T-helper 9 cell (primary cell): ENCODE data around the gene APOL3.
A peak's percentile ranks its signal among the peaks of the same experiment; 100 is the strongest.
"Not testable (repeated sequence)": the region's sequence is repeated elsewhere in the genome, so short reads cannot be mapped to it uniquely, and the experiment has no call there.

ENCODE experiments used
- DNase-seq: peaks from one replicate; pipeline ENCODE4 v3.0.0-alpha.2; 2020

APOL3 gene

DNA sequence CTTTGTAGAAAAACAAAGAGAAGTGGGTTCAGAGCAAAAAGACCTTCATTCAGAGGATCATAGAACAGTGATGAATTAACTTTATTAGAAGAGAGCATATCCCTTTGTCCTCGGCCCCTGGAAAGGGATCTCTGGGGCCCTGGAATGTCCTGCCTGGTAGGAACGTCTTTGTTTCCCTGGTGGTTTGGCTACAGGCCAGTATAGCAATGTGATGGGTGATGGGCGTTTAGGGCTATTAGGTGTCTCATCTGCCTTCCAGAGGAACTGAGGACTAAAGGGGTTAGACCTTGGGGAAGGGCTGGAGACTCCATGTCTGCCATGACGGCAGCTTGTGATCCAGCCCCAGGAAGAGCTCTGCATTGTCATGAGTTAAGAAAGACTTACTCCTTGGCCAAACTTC lies 32.0 kb upstream of the APOL3 start:
- no peak for DNase-seq

DNA sequence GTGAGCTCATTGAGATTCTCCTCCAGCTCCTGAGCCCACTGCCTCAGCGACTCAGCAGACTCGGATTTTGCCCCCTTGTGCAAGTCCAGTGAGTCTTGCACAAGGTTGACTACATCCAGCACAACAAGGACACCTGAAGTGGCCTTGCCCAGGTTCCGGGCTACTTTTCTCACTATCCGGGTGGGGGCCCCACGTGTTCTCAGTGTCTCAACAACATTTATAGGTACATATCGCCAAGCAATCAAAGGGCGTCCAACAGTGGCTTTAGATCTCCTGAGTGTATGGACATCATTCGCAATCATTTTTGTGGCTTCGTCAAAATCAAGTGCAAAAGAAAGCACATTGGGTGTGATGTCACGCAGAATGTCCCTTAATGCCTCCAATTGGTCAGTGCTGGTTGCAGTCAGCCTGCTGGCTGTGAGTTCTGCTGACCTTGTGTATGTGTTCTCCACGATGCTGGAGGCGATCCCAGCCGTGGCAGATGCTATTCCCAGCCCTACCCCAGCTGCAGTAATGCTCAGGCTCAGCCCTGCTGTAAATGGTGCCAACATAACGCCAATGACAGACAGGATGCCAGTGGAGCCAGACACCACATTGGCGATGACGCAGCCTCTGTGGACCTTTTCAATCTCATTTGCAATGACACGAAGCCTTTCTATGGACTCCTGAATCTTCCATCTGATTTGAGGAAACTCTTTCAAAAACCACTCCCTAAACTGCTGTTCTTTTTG lies 30.7 kb upstream of the APOL3 start:
- no peak for DNase-seq

DNA sequence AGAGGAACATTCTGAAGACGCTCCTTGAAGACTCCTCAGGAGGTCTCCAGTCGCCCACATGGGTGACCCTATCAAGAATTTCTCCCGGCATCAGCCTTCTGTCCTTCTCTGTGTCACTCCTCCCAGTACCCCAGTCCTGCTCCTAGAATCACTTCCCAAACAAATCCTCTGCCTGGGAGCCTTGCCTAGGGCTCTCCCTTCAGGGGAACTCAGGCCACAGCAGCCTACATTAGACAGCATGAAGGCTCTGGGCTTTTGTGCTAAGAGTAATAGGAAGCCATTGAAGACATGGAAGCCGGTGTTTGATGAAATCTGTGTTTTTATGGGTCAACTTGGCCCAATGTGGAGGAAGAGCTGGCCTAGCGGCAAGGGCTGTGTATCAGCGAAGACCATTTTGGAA lies 27.3 kb upstream of the APOL3 start:
- not testable (repeated sequence) for DNase-seq

DNA sequence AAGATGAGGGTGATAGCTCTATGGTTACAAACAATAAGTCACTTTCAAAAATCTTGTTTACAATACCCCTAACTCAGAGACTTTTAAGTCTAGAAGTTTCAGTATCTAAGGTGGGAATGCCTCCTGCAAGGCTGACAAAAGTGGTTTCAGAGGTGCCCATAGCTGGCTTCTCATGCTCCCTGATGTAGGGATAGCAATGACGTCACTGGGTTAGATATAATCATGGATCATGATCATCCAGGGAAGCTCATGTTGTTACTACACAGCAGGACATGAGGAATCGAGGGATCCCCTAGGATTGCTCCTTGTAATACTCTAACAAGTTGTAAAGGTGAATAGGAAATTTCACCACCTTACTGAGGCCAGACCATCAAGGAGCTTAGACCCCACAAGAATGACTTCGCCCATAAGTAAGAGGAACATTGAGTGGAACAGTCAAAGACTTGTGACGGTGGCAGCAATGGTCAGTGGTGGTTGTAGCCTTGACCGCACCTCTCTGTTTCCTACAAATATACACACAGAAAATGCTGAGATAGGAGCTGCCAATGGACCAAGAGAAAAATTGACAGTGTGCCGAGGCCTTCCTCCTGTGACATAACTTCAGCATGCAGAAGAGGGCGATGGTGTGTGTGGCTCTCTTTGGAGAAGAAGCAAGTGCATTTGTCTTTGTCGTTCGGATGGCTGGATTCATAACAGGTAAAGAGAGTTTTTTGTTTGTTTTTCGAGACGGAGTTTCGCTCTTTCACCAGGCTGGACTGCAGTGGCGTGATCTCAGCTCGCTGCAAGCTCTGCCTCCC lies 25.5 kb upstream of the APOL3 start:
- DNase-seq: no peak

DNA sequence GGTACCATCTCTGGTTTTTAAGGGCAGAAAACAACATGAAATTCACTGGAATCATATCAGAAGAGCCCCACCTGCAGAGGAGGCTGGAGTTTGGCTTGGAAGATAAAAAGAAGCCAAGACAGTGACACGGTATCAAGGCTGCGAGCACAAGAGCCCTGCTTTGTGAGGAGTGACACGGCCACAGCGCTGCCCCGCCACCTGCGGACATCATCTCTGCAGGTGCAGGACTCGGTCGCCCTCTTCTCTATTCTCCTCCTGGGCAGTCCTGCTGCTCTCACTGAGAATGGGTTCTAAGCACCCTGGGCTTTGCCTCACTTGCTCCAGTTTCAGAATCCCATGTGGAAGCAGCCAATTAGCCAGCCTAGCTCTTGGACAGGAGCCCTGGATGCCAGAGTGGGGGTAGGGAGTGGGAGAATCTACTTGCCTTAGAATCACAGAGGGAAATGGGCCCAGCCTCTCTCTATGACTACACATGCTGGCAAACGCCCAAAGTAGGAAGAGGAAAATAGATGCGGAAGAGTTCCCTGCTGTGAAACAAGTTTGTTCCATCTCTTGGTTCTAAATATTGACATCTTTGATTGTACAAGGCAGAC lies 24.0 kb upstream of the APOL3 start:
- no peak for DNase-seq

DNA sequence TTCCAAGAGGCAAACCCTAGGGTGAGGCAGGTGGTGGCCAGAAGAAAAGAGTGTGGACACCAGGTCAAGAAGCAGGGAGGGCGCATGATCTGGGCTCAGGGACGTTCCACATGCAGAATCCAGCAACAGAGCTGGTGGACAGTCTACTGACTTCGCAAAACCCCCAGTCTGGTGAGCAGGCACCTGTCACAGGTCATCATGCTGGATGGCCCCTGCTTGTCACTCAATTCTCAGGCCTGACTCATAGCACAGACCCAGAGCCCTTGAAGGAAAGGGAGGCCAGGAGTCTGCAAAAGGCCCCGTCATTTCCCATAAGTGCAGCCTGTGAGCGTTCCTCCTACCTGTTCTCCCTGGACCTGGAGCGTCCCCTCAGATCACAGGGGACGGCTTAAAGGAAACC lies 22.9 kb upstream of the APOL3 start:
- no peak for DNase-seq

DNA sequence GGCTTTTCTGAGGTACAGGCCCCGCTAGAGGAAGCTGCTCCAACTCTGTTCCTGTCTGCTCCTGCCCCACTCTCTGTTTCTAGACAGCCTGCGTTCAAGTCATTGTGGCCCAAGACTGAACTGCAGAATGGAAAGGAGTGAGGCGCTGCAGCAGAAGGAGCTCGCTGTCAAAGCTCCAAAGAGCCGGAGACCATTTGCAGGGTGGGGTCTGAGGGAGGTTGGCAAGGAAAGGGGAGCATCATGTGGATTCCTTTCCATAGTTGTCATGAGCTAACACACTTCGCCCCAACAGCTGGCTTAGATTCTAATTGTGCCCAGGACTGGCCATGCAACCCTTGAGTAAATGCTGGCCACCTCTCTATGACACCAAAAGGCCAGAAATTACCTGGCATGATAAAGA lies 22.3 kb upstream of the APOL3 start:
- DNase-seq: no peak

DNA sequence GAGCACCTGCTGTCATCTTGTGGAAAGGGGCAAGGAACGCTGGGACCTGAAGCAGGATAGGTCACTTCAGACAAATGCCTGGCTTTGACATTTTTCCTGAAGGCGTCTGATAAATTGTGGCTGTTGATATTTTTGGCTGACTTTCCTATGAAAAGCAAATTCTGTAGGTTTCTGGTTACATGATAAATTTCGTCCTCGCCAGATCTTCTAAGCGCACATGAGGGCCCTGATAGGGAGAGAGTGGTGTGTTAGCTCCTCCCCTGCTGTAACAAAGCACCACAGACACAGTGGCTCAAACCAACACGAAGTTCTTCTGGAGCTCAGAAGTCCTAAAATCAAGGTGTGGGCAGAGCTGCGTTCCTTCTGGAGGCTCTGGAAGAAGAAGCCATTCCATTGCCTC lies 21.5 kb upstream of the APOL3 start:
- no peak for DNase-seq

DNA sequence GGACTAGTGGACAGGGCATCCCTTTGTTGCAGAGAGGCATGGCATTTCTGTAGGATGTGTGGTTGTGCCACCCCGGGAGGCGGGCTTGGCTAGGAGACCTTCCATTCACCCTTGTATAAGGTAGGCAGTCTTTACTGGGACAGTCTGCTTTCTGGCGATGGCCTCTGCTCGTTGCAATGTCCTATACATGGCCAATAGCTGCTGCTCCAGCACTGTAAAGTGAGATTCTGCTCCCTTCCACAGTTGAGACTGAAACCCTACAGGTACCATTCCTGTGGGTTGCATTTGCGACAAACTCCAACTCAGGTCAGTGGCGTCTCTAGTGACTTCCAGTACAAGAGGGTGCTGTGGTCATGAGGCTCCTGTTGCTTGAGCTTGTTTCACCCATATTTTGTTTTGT lies 20.4 kb upstream of the APOL3 start:
- DNase-seq: no peak

DNA sequence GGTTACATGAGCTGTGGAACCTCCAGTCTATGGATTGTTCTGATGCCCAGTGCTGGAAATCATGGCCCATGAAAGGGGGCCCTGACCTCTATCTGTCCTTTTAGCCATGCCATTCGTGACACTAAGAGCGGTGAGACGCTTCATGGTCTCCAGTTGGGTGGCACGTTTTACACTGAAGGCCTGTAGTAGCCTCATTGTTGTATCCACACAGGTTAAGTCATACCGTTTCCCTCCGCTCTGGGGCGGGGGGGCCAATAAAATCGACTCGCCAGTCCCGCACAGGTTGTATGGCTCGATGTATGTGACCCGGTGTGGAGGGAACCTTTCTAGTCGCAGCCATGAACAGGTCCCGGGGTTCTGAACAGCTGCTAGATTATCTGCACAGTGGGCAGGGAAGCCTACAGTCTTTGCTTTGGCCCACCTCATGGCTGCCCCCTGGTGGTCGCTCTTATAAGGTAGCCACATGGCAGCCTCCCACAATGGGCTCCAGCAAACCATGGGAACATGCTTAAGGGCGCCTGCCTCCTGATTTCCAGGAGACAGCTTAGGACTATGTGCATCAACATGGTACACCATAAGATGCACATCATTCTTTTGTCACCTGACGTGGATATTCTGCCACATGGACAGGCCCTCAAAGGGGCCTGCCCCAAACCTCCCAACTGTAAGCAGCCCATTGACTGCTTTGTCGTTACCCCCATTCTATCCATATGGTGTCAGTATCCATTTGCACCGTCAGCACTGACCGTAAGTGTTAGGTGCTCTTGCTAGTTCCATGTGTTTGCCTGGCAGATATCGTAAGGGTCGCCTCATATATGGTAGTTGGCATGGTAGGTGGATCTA lies 19.7 kb upstream of the APOL3 start:
- peak; percentile 91 for DNase-seq

DNA sequence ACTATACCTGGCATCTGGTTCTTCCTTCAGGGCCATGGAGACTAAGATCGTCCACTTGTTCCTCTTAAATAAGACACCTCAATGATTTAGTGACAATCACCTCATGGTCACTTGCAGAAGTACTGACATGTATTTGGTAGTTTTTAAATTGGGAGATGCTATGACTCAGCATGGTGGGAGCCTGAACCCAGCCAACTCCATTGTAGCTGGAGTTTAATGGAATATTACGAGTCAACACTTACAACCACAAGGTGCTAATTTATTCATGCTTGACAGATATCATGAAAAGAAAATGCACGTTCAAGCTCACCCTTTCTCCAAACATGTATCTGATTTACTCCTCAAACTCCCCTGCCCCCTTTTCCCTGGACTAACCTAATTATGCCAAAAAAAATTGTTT lies 16.6 kb upstream of the APOL3 start:
- DNase-seq: no peak

DNA sequence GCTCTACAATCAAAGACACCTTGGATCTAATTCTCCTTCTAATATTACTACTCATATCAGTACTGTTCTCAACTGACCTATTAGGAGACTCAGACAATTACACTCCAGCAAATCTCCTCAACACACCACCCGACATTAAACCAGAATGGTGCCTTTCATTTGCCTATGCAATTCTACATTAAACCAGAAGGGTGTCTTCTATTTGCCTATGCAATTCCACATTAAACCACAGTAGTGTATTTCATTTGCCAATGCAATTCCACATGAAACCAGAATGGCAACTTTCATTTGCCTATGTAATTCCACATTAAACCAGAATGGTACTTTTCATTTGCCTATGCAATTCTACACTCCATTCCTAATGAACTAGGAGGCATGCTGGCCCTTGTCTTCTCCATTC lies 15.3 kb upstream of the APOL3 start:
- no peak for DNase-seq

DNA sequence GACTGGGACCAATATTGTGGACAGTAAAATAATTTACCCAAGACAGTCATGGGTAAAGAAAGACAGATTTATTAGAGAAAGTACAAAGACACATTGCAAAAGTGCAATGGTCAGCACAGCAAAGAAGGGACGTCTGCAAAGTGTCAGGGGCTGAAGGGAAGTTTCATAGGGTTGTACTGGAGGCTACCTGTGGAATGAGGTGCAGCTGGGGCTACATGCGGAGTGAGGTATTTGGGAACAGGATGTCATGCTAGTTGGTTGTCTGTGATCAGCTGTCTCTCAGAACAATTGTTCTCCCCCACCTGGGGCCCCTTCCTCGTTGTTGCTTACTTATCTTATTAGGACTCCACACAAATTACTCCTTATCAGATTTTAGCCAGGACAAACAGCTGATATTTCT lies 11.4 kb upstream of the APOL3 start:
- DNase-seq: no peak

DNA sequence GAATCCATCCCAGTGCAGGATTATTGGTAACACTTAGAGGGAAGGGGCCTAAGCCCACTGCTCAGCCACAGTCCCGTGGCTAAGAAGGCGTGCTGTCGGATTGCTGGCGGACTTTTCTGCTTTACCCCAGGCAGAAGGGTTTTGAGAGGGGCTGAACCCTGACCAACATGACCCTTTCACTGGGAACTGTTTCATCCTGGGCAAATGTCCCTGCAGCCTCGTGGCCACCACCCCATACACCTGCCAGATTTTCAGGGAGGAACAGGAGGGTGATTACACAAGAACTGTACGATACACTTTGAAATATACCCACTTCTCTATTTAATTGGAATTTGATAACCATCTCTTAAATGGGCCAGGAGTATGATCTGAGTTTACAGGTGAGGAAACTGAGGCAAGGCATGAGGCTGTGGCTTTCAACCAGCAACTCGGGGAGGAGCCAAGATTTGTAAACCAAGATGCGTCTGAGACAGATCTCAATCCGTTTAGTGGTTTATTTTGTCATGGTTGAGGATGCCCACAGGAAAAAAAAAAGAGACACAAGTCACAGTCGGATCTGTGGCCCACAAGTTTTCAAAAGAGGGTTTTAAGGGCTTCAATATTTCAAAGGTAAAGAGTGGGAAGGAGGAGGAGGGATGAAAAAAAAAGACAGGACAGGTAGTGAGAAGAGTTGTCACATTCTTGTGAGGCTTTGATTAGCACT lies 6.1 kb upstream of the APOL3 start:
- DNase-seq: no peak

DNA sequence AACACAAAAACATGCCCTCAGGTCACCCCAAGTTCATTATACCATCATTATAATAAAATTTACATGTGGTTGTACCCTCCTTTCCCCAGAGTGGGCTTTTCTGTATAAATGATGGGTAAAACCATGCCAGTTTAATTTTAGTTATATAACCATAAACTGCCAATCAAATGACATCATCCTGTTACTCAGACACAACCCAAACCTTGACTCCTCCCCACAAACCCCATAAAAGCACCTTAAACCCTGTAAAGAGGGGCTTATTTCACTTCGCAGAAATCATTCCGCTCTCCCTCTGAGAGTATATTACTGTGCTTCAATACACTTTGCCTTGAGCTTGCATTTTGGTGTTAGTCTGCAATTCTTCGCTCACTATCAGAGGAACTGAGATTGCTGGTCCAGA lies 5.5 kb upstream of the APOL3 start:
- DNase-seq: no peak

DNA sequence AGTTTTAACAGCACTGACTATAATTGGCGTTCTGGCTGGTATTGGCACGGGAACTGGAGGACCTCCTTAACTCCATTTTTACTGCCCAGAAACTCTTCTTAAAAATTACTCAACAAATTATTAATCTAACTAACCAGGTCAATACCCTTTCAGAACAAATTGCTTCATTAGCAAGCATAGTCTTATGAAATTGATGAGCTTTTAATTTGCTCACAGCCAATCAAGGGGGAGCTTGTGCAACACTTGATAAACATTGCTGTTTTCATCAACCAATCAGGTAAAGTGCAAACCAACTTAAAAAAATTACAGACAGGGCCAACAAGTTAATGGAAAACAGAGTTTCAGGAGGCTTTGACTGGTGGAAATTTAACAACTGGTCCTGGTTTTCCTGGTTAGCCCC lies 4.6 kb upstream of the APOL3 start:
- DNase-seq: no peak

DNA sequence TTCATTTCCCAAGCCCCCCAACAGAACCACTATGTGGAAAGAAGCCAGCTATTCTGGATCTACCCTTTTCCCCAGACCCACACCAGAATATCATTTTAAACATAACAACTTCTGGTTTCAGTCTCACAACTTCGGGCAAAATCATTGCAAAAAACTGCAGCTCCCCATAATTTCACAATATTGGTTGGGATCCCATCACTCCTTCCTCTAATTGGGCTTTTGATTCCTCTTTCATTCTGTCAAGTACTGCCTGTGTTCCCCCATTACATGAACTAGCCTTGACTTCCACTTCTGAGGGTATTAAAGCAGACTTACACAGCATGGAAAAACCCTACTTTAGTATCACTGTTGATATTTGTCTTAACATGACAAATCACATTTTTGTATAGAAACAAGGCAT lies 4.1 kb upstream of the APOL3 start:
- no peak for DNase-seq

DNA sequence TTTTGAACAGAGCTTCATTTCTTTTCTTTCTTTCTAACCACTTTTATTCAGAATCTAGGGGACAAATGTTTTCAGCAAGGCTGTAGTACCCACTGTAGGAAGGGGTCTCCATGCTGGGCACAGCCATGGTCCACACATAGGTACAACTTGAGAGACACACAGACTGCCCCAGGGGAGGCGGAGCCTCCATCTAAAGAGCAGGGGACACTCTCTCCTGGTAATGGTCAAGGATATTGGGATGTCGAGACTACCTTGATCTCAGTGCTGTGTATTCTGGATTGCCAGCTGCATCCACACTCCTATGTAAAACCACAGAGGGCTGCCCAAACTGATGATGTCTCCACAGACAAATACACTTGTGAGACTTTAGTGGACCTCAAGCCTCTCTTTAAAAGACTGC lies 2.9 kb upstream of the APOL3 start:
- DNase-seq: no peak

DNA sequence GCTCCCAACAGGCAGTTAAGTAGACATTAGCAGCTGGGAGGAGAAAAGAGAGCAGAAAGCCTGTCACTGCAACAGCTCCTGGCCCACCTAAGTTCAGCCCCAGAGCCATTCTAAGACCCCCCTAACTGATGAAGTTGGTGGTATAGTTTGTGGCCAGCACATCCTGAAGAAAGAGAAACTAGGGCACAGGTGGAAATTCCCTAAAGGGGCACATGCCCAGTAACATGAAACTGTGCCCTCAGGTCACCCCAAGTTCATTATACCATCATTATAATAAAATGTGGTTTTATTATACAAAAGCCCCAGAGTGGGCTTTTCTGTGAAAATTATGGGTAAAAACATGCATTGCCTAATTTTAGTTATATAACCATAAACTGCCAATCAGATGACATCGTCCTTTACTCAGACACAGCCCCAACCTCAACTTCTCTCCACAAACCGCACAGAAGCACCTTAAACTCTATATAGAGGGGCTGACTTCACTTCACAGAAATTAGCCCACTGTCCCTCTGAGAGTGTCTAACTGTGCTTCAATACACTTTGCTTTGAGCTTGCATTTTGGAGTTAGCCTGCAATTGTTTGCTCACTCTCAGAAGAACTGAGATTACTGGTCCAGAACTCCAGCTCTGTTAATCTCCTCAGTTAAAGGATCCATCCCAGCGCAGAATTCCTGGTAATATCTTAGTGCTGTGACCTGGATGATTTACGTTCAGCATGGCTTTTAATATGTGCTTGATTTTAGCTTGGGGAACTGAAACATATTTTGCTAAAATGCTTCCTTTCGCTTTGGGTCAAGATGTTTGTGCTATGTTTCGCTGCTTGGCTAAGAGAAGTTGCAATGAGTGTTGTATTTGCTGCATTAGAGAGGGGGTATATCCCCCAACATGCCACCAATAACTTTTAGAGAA lies 1.8 kb upstream of the APOL3 start:
- DNase-seq: peak; percentile 38

DNA sequence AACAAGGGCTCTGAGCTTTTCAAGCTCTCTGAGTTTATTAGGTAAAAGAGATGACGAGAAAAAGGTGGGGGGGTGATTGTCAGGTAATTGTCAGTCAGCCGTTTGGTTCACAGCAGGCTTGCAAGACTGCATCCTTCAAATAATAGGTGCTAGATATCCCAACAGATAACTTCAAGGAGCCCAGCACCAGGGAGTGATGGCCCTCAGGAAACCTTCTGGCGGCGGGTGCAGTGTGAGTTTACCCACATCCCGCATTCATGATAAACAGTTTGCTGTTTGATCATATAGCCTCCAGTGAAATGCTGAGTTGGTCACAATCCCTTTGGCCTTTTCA lies 1.2 kb upstream of the APOL3 start:
- DNase-seq: peak; percentile 44
